ENCODE data around the gene ARL16.

ARL16 gene

GRCh38 chr17:81662002-81662401 is 21.6 kb downstream of the ARL16 start:
- H3K27ac ChIP-seq = no peak overlapping the region
- TF ChIP-seq, protein P1, sequence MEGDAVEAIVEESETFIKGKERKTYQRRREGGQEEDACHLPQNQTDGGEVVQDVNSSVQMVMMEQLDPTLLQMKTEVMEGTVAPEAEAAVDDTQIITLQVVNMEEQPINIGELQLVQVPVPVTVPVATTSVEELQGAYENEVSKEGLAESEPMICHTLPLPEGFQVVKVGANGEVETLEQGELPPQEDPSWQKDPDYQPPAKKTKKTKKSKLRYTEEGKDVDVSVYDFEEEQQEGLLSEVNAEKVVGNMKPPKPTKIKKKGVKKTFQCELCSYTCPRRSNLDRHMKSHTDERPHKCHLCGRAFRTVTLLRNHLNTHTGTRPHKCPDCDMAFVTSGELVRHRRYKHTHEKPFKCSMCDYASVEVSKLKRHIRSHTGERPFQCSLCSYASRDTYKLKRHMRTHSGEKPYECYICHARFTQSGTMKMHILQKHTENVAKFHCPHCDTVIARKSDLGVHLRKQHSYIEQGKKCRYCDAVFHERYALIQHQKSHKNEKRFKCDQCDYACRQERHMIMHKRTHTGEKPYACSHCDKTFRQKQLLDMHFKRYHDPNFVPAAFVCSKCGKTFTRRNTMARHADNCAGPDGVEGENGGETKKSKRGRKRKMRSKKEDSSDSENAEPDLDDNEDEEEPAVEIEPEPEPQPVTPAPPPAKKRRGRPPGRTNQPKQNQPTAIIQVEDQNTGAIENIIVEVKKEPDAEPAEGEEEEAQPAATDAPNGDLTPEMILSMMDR (IDR thresholded peaks at IDR 0.05) = no peak
- no peak for TF ChIP-seq ZFX (IDR thresholded peaks at IDR 0.05; ENCODE audit: borderline replicate concordance)

DNA sequence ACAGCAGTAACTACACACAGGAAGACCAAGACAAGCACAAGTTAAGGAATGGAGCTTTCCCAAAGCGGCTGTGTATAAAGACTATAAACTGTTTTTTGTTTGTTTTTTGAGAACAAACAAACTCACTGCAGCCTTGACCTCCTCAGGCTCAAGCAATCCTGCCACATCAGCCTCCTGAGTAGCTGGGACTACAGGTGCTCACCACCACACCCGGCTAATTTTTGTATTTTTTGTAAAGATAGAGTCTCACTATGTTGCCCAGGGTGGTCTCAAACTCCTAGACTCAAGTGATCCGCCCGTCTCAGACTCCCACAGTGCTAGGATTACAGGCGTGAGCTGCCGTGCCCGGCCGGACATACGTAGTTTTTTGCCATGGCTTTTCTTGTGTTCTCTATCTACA is 23.2 kb downstream of the ARL16 start:
- TF ChIP-seq, protein P1 (IDR thresholded peaks at IDR 0.05) = no peak
- TF ChIP-seq ZFX (IDR thresholded peaks at IDR 0.05; ENCODE audit: borderline replicate concordance) = no peak
- peak overlapping the region; percentile 52 for H3K27ac ChIP-seq

DNA sequence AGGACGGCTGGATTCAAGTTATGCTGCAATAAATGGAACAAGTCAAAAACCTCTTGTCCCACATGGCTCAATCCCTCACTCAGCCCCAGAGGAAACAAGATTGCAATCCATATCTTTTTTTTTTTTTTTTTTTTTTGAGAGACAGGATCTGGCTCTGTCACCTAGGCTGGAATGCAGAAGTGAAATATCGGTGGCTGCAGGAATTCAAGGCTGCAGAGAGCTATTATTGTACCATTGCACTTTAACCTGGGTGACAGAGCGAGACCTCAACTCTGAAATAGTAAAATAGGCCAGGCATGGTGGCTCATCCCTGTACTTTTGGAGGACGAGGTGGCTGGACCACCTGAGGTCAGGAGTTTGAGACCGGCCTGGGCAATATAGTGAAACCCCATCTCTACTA is 24.6 kb downstream of the ARL16 start:
- H3K27ac ChIP-seq = peak overlapping the region; percentile 52
- TF ChIP-seq, protein P1 (IDR thresholded peaks at IDR 0.05) = no peak
- TF ChIP-seq ZFX (IDR thresholded peaks at IDR 0.05; ENCODE audit: borderline replicate concordance) = no peak

DNA sequence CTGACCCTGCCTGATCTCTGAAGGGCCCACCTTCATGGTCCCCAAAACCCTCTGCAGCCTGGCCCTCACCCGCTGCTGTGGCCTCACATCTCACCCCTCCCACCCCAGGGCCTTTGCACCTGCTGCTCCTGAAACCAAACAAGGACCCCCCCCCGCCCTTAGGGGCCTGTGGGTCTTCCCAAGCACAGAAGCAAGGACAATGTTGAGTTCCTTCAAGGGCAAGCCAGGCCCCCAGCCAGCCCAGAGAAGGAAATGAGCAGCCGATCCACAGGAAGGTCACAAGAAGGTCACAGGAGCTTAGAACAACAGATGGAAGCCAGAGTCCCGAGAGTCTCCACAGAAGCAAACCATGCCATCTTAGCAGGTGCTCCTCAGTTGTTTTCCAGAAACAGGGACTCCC is 26.8 kb downstream of the ARL16 start:
- H3K27ac ChIP-seq = no peak overlapping the region
- TF ChIP-seq ZFX (IDR thresholded peaks at IDR 0.05; ENCODE audit: borderline replicate concordance) = no peak
- TF ChIP-seq, protein P1 (IDR thresholded peaks at IDR 0.05) = no peak

GRCh38 chr17:81656118-81656743 is 27.4 kb downstream of the ARL16 start, which contains the start of gene PDE6G:
TSS of gene PDE6G (minus strand) at chr17:81656542. CDS start at chr17:81653305, 3,237 bp downstream.
- no peak for TF ChIP-seq ZFX (IDR thresholded peaks at IDR 0.05; ENCODE audit: borderline replicate concordance)
- TF ChIP-seq, protein P1 (IDR thresholded peaks at IDR 0.05) = no peak
- no peak within 1 kb of the TSS for H3K27ac ChIP-seq

GRCh38 chr17:81655378-81656117 is 28.0 kb downstream of the ARL16 start:
- no peak overlapping the region for H3K27ac ChIP-seq

More at GRCh38 chr17:81655378-81656117, 28.0 kb downstream of the ARL16 start:
- TF ChIP-seq, protein P1 (IDR thresholded peaks at IDR 0.05) = no peak
- TF ChIP-seq ZFX (IDR thresholded peaks at IDR 0.05; ENCODE audit: borderline replicate concordance) = no peak

Data from 22Rv1 (cell line).